Hematopoietic multipotent progenitor cell treated with erythropoietin and hydrocortisone succinate and interleukin-3 and kit ligand, for 17 days (in vitro differentiated cells): Measurements from ENCODE around the gene CELF2.

Experiments used
- DNase-seq: peaks from one replicate; pipeline ENCODE4 v3.0.0-alpha.2; 2015; ENCODE audit warnings: low spot score

CELF2 gene

GRCh38 chr10:11301571-11302111 is 284.0 kb downstream of the CELF2 start:
- DNase-seq = no peak

GRCh38 chr10:11302181-11302580 is 284.5 kb downstream of the CELF2 start:
- DNase-seq = no peak

GRCh38 chr10:11303361-11304170 is 285.9 kb downstream of the CELF2 start:
- DNase-seq = no peak

DNA sequence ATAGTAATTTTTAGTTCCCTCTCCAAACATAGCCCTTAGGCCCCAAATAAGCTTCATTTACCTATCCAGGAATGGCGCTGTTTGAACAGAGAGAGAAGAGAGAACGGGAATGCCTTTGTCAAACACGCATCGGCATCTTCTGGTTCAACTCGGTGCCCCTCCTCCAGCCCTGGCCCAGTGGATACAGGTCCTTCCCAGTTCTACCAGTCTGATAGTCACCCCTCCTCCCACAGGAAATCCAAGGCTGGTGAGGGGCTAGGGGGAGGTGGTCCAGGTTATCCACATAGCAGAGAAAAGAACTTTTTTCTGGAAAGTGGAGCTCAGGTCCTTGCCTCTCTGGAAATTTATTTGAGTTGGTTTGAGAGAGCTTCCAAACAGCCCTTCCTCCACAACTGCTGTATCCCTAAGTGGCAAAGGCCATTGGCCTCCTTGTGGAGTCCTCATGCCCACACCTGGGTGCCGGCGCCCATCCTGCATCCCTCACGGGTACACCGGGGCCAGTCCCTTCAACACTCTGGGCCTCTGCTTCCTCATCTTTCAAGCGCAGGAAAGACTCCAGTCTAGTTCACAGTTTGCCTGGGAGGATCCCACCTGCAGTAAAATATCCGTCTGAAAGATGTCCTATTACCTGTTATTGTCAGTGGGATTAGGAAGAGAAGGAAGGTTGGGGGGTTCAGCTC is 287.4 kb downstream of the CELF2 start:
- no peak for DNase-seq

DNA sequence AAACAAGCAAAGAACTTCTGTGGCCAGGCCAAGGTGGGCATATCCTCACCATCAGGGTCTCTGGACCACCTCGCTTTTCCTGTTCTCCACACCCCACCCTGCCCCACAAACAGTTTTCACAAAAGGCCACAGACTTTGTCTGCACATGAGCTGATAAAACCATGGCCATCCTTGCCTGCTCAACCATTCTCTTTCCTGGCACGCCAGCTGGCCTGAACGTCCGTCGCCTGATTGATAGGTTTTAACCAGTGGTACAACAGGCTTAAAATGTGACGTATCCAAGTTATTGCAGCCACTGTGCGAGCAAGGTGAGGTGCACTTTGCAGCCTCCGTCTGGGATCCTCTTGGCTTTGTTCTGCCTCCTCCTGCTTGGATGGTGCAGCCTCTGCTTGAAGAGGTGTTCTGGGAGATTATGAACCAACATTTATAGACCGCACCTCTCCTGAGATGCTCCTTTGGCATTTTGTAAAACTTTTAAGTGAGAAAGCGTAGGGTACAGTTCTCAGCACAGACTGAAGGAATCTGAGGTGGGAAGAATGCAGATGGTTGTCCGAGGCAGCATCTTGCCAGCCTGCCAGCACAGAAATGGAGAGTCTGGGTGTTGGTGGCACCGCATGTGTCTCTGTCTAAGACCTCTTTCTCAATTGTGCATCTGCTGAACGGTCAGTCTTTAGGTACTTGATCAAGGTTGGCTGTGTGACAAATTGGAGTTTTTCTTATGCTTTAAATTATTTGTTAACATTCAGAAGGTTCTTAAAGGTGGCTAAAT is 288.3 kb downstream of the CELF2 start:
- no peak for DNase-seq

DNA sequence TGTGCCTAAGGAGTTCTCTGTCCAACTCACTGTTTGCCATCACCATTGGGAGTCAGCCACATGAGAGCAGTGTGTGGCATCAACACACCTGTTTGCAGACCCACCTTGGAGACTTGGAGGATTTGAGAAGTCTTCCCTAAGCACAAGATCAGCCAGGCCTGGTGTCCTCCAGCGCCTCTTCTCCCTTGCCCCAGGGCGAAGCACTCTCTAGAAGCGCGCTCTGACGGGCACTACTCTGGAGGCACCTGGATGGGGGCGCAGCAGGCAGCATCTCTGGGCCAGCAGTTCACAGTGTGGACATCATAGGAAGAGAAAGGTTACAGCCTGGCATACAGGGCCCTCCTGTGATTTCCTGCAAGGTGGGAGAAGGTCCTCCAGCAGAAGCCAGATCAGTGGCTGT is 289.3 kb downstream of the CELF2 start:
- DNase-seq = no peak

DNA sequence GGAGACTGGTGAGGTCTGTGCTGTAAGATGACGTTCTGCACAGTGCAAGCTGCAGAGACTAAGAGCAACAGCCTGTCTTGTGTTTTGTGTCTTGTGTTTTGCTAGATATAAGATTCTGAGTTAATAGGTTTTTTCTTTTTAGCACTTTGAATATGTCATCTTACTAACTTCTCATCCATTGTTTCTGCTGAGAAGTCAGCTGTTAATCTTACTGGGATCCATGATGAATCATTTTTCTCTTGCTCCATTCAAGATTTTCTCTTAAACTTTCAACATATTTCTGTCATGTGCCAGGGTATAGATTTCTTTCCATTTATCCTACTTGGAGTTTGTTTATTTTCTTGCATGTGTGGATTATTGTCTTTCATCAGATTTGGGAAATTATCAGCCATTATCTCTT is 290.3 kb downstream of the CELF2 start:
- DNase-seq = no peak

GRCh38 chr10:11311027-11311426 is 293.4 kb downstream of the CELF2 start:
- no peak for DNase-seq

- no peak for DNase-seq
Observed at GRCh38 chr10:11313463-11313862, 295.8 kb downstream of the CELF2 start.

GRCh38 chr10:11317936-11318670 is 300.4 kb downstream of the CELF2 start:
- DNase-seq = no peak

DNA sequence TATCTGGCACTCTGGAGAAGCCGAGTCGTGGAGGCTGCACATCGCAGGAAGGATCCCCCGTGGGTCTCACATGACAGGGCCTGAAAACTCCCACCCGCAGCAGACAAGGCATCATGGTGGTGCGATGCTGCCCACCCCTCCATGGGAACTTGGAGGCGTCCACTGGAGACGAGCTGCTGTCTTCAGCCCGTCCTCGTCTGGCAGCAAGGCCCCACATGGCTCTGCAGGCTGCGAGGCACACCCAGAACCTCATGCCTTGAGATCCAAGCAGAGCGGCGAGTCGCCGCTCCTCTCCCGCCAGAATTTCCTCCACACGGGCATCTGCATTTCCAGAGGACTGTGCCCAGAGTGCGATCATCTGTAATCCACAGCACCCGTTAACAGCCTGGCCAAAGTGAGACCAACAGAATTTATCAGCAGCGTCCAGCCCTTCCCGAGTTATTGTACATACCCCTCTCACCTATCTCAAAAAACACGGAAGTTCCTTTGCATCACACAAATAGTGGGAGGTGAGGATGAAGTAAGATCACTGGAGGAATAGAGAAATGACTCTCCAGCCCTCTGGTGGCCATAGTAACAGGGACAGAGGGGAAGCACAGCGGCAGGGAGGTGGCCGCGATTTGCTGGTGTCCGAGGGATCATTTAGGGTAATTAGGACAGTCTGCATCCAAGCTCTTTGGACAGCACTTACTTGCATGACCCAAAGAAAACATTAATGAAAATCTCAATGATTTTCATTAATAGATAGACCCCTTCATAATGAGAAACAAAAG is 301.3 kb downstream of the CELF2 start:
- no peak for DNase-seq

- no peak for DNase-seq
Observed at GRCh38 chr10:11319990-11320602, 302.4 kb downstream of the CELF2 start.

GRCh38 chr10:11320809-11321520 is 303.3 kb downstream of the CELF2 start:
- DNase-seq = no peak

- DNase-seq = no peak
Observed at GRCh38 chr10:11322698-11323097, 305.0 kb downstream of the CELF2 start.

GRCh38 chr10:11324761-11325321 is 307.2 kb downstream of the CELF2 start:
- DNase-seq = no peak

DNA sequence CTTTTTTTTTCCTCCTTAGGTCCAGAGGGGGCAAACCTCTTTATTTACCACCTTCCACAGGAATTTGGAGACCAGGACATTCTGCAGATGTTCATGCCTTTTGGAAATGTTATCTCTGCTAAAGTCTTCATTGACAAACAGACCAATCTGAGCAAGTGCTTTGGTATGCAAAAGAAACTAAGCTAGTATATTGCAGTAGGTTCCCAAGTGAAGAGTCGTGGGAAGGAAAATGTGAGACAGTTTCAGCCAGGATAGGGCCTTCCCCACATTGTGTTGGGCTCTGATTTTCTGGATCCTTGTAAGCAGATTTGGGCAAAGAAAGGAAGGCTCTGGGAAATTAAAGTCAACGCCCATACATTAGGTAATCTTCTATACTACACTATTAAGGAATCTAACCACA is 308.1 kb downstream of the CELF2 start:
- DNase-seq = no peak

GRCh38 chr10:11326241-11326640 is 308.6 kb downstream of the CELF2 start:
- DNase-seq = no peak

GRCh38 chr10:11326913-11327616 is 309.4 kb downstream of the CELF2 start:
- DNase-seq = no peak
